ENCODE measurements around the gene GTF2IRD1. TPM values are rescaled to one million over a fixed set of nuclear protein-coding genes. Genes with fewer than 3 reads are reported as not detected.
"Not testable (repeated sequence)": the region's sequence is repeated elsewhere in the genome, so short reads cannot be mapped to it uniquely, and the experiment has no call there.

GTF2IRD1 gene
- total and polyA plus RNA-seq, 2 experiments from 2014 or later = 34.9 to 39.6 TPM

GRCh38 chr7:74493295-74493694 lies 39.6 kb downstream of the GTF2IRD1 start:
- Histone ChIP-seq H3K36me3 (replicated peaks; ENCODE audit: insufficient read depth, low read depth) (no peaks in the 10 kb centered on the region), H3K4me1 (ENCODE audit: insufficient read depth) (no peaks in the 10 kb centered on the region), H4K20me1 (ENCODE audit: insufficient read depth, poor library complexity, severe bottlenecking) (peaks cover 55% of the 10 kb centered on the region), H3K4me3 (no peak overlapping the region), H3K4me2 (no peak overlapping the region), H3K9me2 (replicated peaks; ENCODE audit: insufficient read depth) (no peaks in the 10 kb centered on the region), H3K9me3 (ENCODE audit: low read depth) (no peaks in the 10 kb centered on the region), H3K27me3 (no peaks in the 10 kb centered on the region), H3K79me2 (peaks cover 95% of the 10 kb centered on the region), H2AFZ (no peak overlapping the region), H3K27ac (no peak overlapping the region)
- DNase-seq (ENCODE audit: low spot score) = no peak
- TF ChIP-seq CTCF (IDR thresholded peaks at IDR 0.05; ENCODE audit: poor library complexity) = no peak
- TF ChIP-seq EZH2 (IDR thresholded peaks at IDR 0.05; ENCODE audit: borderline replicate concordance) = no peak
- no peak for TF ChIP-seq EZH2phosphoT487 (IDR thresholded peaks at IDR 0.05; ENCODE audit: low read depth, severe bottlenecking, unreplicated experiment)
- WGBS (ENCODE audit: low lambda C conversion rate, missing lambda C conversion rate) = 73% methylated on average over 6 of the region's 6 CpGs

GRCh38 chr7:74494076-74494548 lies 40.4 kb downstream of the GTF2IRD1 start:
- no peaks in the 10 kb centered on the region for H3K9me3 ChIP-seq (ENCODE audit: low read depth)
- H3K4me1 ChIP-seq (ENCODE audit: insufficient read depth) = no peaks in the 10 kb centered on the region
- H3K36me3 ChIP-seq (replicated peaks; ENCODE audit: insufficient read depth, low read depth) = no peaks in the 10 kb centered on the region
- 97% methylated on average over 14 of the region's 14 CpGs for WGBS (ENCODE audit: low lambda C conversion rate, missing lambda C conversion rate)
- peaks cover 59% of the 10 kb centered on the region for H4K20me1 ChIP-seq (ENCODE audit: insufficient read depth, poor library complexity, severe bottlenecking)
- H2AFZ ChIP-seq = no peak overlapping the region
- no peak overlapping the region for H3K4me2 ChIP-seq
- no peaks in the 10 kb centered on the region for H3K9me2 ChIP-seq (replicated peaks; ENCODE audit: insufficient read depth)
- DNase-seq (ENCODE audit: low spot score) = no peak
- TF ChIP-seq EZH2phosphoT487 (IDR thresholded peaks at IDR 0.05; ENCODE audit: low read depth, severe bottlenecking, unreplicated experiment) = no peak
- H3K79me2 ChIP-seq = peaks cover 95% of the 10 kb centered on the region
- no peaks in the 10 kb centered on the region for H3K27me3 ChIP-seq
- H3K4me3 ChIP-seq = no peak overlapping the region
- no peak overlapping the region for H3K27ac ChIP-seq

- Histone ChIP-seq H3K4me2 (no peak overlapping the region), H3K27me3 (no peaks in the 10 kb centered on the region), H3K27ac (no peak overlapping the region), H3K36me3 (replicated peaks; ENCODE audit: insufficient read depth, low read depth) (no peaks in the 10 kb centered on the region), H2AFZ (no peak overlapping the region), H3K9me3 (ENCODE audit: low read depth) (no peaks in the 10 kb centered on the region), H3K9me2 (replicated peaks; ENCODE audit: insufficient read depth) (no peaks in the 10 kb centered on the region), H3K4me3 (no peak overlapping the region), H4K20me1 (ENCODE audit: insufficient read depth, poor library complexity, severe bottlenecking) (peaks cover 60% of the 10 kb centered on the region), H3K4me1 (ENCODE audit: insufficient read depth) (no peaks in the 10 kb centered on the region), H3K79me2 (peaks cover 99% of the 10 kb centered on the region)
- WGBS (ENCODE audit: low lambda C conversion rate, missing lambda C conversion rate) = 91% methylated on average over 19 of the region's 19 CpGs
- no peak for TF ChIP-seq EZH2phosphoT487 (IDR thresholded peaks at IDR 0.05; ENCODE audit: low read depth, severe bottlenecking, unreplicated experiment)
- TF ChIP-seq EZH2 (IDR thresholded peaks at IDR 0.05; ENCODE audit: borderline replicate concordance) = no peak
- TF ChIP-seq CTCF (IDR thresholded peaks at IDR 0.05; ENCODE audit: poor library complexity) = no peak
- DNase-seq (ENCODE audit: low spot score) = no peak
Measured at GRCh38 chr7:74495112-74496086, 41.7 kb downstream of the GTF2IRD1 start.

- TF ChIP-seq EZH2phosphoT487 (IDR thresholded peaks at IDR 0.05; ENCODE audit: low read depth, severe bottlenecking, unreplicated experiment) (no peak), CTCF (IDR thresholded peaks at IDR 0.05; ENCODE audit: poor library complexity) (no peak), EZH2 (IDR thresholded peaks at IDR 0.05; ENCODE audit: borderline replicate concordance) (no peak)
- 99% methylated on average over 6 of the region's 6 CpGs for WGBS (ENCODE audit: low lambda C conversion rate, missing lambda C conversion rate)
- Histone ChIP-seq H3K9me2 (replicated peaks; ENCODE audit: insufficient read depth) (no peaks in the 10 kb centered on the region), H3K36me3 (replicated peaks; ENCODE audit: insufficient read depth, low read depth) (no peaks in the 10 kb centered on the region), H3K9me3 (ENCODE audit: low read depth) (no peaks in the 10 kb centered on the region), H3K4me2 (no peak overlapping the region), H3K27me3 (no peaks in the 10 kb centered on the region), H2AFZ (no peak overlapping the region), H3K79me2 (peaks cover 100% of the 10 kb centered on the region), H4K20me1 (ENCODE audit: insufficient read depth, poor library complexity, severe bottlenecking) (peaks cover 54% of the 10 kb centered on the region), H3K4me1 (ENCODE audit: insufficient read depth) (no peaks in the 10 kb centered on the region), H3K27ac (no peak overlapping the region), H3K4me3 (no peak overlapping the region)
- no peak for DNase-seq (ENCODE audit: low spot score)
Measured at GRCh38 chr7:74496272-74496671, 42.6 kb downstream of the GTF2IRD1 start.

- DNase-seq (ENCODE audit: low spot score); H3K4me2 ChIP-seq; H3K4me3 ChIP-seq; H2AFZ ChIP-seq; H3K27me3 ChIP-seq; H3K4me1 ChIP-seq (ENCODE audit: insufficient read depth); H3K36me3 ChIP-seq (replicated peaks; ENCODE audit: insufficient read depth, low read depth); H3K9me2 ChIP-seq (replicated peaks; ENCODE audit: insufficient read depth); H3K27ac ChIP-seq; H3K9me3 ChIP-seq (ENCODE audit: low read depth): not testable (repeated sequence)
- Histone ChIP-seq H4K20me1 (ENCODE audit: insufficient read depth, poor library complexity, severe bottlenecking) (peaks cover 56% of the 10 kb centered on the region), H3K79me2 (peaks cover 100% of the 10 kb centered on the region)
- 93% methylated on average over 3 of the region's 3 CpGs for WGBS (ENCODE audit: low lambda C conversion rate, missing lambda C conversion rate)
Measured at GRCh38 chr7:74496773-74497172, 43.1 kb downstream of the GTF2IRD1 start.

All from hepatocyte (in vitro differentiated cells).